Right lobe of liver (tissue), 4 donors: Measurements from ENCODE around the gene CAMTA1.

ENCODE experiments used
- CTCF ChIP-seq, 4 donors: fragments of 200-600 bp in 3 of 4; fragments of 450-650 bp in 1 of 4; IDR thresholded peaks; one replicate each; pipeline versions ENCODE4 v1.5.1 to v1.8.0; 2016 to 2022; ENCODE audit warnings: antibody characterized with exemption in 4 of 4, mild to moderate bottlenecking in 2 of 4
- POLR2A ChIP-seq: fragments of 450-650 bp; IDR thresholded peaks from one replicate; pipeline ENCODE4 v1.6.1; 2017; ENCODE audit warnings: antibody characterized with exemption, mild to moderate bottlenecking
- donor health status: DM: no; HTN: no; CAD: no.
- donor health status: DM: no; HTN: no; CAD: no.
- donor health status: DM: no; HTN: yes; CAD: no.

- TF ChIP-seq CTCF (IDR thresholded peaks at IDR 0.05) (no peak), POLR2A (no peak)
Observed at GRCh38 chr1:7424352-7424890, 639.2 kb downstream of the CAMTA1 start.
